Muscle layer of colon (tissue), 2 donors: ENCODE measurements around the gene GEMIN7.
"Not testable (repeated sequence)": the region's sequence is repeated elsewhere in the genome, so short reads cannot be mapped to it uniquely, and the experiment has no call there.

Experiments
- H3K27ac ChIP-seq: one replicate; pipeline ENCODE4 v1.7.0; 2013; ENCODE audit warnings: low read depth, mild to moderate bottlenecking, low read length, moderate library complexity
- H3K27me3 ChIP-seq, 2 donors: one replicate each; pipeline ENCODE4 v1.7.0; 2013; ENCODE audit warnings: low read length in 2 of 2, mild to moderate bottlenecking in 2 of 2; ENCODE audit not compliant: insufficient read depth in 2 of 2, control insufficient read depth in 1 of 2
- H3K36me3 ChIP-seq: one replicate; pipeline ENCODE4 v1.7.0; 2013; ENCODE audit warnings: mild to moderate bottlenecking, low read length; ENCODE audit not compliant: insufficient read depth
- H3K4me1 ChIP-seq: one replicate; pipeline ENCODE4 v1.7.0; 2013; ENCODE audit warnings: mild to moderate bottlenecking, low read length; ENCODE audit not compliant: insufficient read depth
- H3K4me3 ChIP-seq, 2 donors: one replicate each; pipeline ENCODE4 v1.7.0; 2013; ENCODE audit warnings: low read length in 2 of 2, low read depth in 1 of 2, mild to moderate bottlenecking in 1 of 2, moderate library complexity in 1 of 2
- H3K9ac ChIP-seq: one replicate; pipeline ENCODE4 v1.7.0; 2013; ENCODE audit warnings: low read length
- H3K9me3 ChIP-seq: one replicate; pipeline ENCODE4 v1.7.0; 2013; ENCODE audit warnings: mild to moderate bottlenecking, low read length
- donor health status: abdominal sarcoma.
- donor health status: Adenocarcinoma of cecum.

The GEMIN7 gene

DNA sequence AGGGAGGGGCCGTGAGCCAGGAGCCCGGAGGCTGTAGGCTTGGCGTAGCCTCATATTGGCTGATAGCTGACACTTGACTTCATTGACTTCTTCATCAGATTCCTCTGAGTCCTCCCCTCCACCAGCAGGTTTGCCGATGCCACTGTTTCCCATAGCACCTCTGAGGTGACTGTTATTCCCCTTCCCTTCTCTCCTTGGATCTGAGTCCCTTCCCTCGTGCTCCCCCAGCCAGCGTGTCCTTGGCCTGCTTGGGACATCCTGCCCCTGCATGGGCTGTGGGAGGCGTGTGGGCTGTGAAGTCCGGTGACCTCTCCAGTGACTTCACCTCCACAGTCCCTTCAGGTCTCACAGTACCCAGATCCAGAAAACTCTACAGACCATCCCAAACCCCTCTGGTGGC lies 22.7 kb downstream of the GEMIN7 start:
- H3K9me3 ChIP-seq, result no peaks in the 10 kb centered on the region
- no peaks in the 10 kb centered on the region for H3K27me3 ChIP-seq
- peaks cover 27% of the 10 kb centered on the region for H3K4me1 ChIP-seq
- no peak overlapping the region for H3K9ac ChIP-seq
- no peaks in the 10 kb centered on the region for H3K36me3 ChIP-seq
- H3K27ac ChIP-seq, result no peak overlapping the region
- no peak overlapping the region for H3K4me3 ChIP-seq

DNA sequence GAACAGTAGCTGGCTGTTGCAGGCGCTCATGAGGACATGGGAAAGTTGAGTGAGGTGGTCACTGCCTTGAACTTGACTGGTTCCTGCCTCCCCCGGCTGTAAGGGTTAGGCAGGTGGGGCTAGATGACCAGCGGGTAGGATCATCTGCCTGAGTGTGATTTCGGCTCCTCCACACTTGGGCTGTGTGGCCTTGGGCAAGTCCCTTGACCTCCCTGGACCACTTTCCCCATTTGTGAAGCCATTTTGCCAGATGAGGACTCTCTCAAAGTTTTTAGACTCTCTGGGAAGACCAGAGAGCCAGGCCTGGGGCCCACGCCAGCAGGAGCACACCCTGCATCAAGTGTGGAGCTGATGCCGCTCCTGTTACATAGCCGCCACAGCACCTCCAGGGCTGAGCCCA lies 23.4 kb downstream of the GEMIN7 start:
- Histone ChIP-seq H3K9ac (no peak overlapping the region), H3K27ac (no peak overlapping the region), H3K9me3 (no peaks in the 10 kb centered on the region), H3K4me3 (no peak overlapping the region), H3K36me3 (no peaks in the 10 kb centered on the region), H3K27me3 (no peaks in the 10 kb centered on the region), H3K4me1 (peaks cover 20% of the 10 kb centered on the region)

DNA sequence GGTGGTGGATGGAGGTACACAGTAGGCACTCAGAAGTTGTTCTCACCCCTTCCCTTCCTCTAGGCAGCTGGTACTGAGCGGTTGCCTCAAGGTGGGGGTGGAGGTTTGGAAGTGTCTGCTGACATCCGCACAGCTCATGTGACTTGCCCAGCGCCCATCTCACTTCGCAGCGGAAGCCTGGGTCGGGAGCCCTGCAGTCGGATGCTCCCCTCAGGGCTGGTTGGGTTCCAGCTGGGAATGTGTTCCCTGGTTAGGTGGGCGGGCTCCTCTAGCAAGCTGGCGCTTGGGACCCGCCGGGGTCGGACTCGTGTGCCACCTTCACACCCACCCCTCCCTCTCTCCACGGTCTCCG lies 24.1 kb downstream of the GEMIN7 start:
- Histone ChIP-seq H3K9me3 (no peaks in the 10 kb centered on the region), H3K4me1 (peaks cover 15% of the 10 kb centered on the region), H3K4me3 (peak overlapping the region in 1 of 2 donors; percentile 27), H3K27ac (no peak overlapping the region), H3K36me3 (no peaks in the 10 kb centered on the region), H3K27me3 (no peaks in the 10 kb centered on the region), H3K9ac (no peak overlapping the region)

DNA sequence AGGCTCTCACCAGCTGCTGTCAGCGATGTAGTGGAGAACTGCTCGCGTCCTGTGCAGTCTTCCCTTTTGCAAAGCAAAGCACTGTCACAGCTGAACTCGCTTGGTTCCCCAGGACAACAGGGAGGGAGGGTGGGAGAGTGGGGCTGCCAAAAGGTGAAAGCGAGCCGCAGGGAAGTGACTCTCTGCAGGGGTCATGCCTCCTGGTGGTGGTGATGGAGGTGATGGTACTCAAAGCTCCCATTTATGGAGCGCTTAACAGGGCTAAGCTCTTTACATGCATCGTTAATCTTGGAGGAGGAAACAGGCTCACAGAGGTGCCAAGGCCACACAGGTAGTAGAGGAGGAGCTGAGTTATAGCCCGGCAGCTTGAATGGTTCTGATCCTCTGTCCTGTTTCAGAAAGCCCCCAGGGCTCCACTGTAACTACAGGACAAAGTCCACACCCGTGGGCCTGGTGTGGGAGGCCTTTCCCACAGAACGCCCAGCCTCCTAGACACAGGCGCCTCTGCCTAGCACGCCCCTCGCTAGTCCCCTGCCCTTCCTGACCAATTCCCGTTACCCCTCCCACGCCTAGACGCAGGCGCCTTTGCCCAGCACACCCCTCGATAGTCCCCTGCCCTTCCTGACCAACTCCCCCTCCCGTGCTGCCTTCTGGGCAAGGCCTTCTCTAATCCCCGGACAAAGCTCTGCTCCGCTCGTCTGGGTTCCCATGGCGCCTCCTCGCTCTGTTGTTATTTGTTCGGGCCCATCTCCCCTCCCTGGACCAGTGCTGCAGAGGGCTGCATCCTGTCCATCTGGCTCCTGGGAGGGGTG lies 24.7 kb downstream of the GEMIN7 start:
- no peaks in the 10 kb centered on the region for H3K36me3 ChIP-seq
- H3K27ac ChIP-seq, result no peak overlapping the region
- H3K9ac ChIP-seq, result no peak overlapping the region
- peaks cover 9% of the 10 kb centered on the region for H3K4me1 ChIP-seq
- H3K4me3 ChIP-seq, result peak overlapping the region in 1 of 2 donors; percentile 27
- no peaks in the 10 kb centered on the region for H3K27me3 ChIP-seq
- no peaks in the 10 kb centered on the region for H3K9me3 ChIP-seq

DNA sequence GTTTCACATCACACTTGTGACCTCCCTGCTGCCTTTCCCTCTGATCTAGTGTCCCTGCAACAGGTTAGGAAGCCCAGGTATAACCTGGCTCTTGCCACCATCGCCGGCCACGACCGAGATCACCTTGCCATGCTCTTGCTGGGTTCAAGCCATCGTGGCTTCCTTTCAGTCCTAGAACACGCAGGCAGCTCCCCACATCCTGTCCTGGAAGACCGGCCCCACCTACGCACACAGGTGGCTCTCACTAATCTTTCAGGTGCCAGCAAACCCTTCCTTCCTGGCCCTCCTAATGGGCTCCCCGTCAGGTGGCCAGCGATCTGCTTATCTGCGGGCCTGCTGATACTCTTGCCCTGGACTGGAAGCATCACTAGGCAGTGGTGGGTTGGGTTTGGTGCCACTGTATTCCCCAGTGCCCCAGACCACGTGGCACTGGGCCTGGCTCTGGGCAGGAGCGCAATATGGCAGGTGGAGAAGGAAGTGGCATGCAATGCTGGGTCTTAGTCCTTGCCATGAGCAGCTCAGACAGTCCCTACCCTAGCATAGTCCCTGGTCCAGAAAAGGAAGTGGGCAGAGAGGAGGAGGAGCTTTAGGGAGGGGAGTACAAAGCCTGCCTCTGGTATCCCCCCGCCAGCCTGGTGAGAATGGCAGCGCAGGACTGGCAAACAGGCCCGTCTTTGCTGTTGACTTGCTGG lies 25.7 kb downstream of the GEMIN7 start:
- no peaks in the 10 kb centered on the region for H3K27me3 ChIP-seq
- H3K27ac ChIP-seq, result no peak overlapping the region
- no peak overlapping the region for H3K4me3 ChIP-seq
- H3K9ac ChIP-seq, result no peak overlapping the region
- H3K36me3 ChIP-seq, result no peaks in the 10 kb centered on the region
- peaks cover 4% of the 10 kb centered on the region for H3K4me1 ChIP-seq
- no peaks in the 10 kb centered on the region for H3K9me3 ChIP-seq

DNA sequence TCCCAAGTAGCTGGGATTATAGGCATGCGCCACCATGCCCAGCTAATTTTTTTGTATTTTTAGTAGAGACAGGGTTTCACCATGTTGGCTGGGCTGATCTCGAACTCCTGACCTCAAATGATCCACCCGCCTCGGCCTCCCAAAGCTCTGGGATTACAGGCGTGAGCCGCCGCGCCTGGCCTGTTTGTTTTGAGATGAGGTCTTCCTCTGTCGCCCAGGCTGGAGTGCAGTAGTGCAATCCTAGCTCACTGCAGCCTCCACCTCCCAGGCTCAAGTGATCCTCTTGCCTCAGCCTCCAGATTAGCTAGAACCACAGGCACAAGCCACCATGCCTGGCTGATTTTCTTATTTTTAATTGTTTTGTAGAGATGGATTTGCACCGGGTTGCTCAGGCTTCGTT lies 27.3 kb downstream of the GEMIN7 start:
- not testable (repeated sequence) for H3K4me1 ChIP-seq, H3K36me3 ChIP-seq

DNA sequence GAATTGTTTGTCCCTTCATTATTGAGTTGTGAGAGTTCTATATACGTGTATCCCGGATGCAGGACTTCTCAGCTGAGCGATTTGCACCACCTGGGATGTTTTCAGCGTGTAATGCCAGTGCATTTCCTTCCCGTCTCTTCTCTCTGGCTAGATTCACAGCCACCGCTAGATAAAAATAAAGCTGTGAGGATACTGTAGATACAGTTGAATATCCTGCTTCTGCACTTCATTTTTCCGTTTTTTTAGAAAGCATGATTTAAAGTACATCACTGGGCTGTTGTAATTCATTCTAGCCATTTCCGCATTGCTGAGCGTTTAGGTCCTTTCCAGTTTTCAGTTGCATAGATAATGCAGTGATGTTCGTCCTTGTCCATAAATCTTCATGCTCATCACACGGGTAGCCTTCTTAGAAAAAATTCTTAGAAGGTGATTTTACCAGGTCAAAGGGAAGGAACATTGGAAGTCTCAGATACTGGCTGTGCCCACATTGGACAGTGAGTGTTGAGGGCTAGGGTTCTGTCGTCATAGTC lies 28.6 kb downstream of the GEMIN7 start:
- H3K9ac ChIP-seq, result no peak overlapping the region
- no peak overlapping the region for H3K4me3 ChIP-seq
- H3K27ac ChIP-seq, result no peak overlapping the region
- no peaks in the 10 kb centered on the region for H3K27me3 ChIP-seq
- H3K4me1 ChIP-seq, result peaks cover 4% of the 10 kb centered on the region
- no peaks in the 10 kb centered on the region for H3K36me3 ChIP-seq
- no peaks in the 10 kb centered on the region for H3K9me3 ChIP-seq

More for the DNA sequence above, 27.3 kb downstream of the GEMIN7 start:
- H3K9ac ChIP-seq, H3K9me3 ChIP-seq, H3K27me3 ChIP-seq, H3K27ac ChIP-seq, H3K4me3 ChIP-seq: not testable (repeated sequence)

DNA sequence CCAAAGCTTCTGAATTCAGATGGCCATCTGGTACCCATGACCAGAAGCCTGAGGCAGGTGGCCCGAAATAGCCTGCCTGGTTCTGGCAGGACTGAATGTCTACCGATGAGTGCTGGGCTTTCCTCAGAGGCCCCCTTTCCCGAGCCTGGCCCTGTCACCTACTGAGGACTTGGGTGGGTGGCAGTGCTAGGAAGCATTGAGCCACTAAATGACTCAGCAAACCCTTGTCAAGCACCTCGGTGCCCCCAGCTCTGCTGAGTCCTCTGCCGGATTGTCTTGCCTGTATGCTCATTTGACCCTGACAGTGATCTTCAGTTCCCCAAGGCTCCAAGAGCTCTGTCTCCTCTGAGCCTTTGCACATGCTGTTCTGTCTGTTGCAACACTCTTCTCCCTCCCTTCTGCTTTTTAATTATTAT lies 31.8 kb downstream of the GEMIN7 start:
- Histone ChIP-seq H3K4me3 (no peak overlapping the region), H3K4me1 (no peaks in the 10 kb centered on the region), H3K27ac (no peak overlapping the region), H3K9me3 (no peaks in the 10 kb centered on the region), H3K36me3 (no peaks in the 10 kb centered on the region), H3K27me3 (no peaks in the 10 kb centered on the region), H3K9ac (no peak overlapping the region)

DNA sequence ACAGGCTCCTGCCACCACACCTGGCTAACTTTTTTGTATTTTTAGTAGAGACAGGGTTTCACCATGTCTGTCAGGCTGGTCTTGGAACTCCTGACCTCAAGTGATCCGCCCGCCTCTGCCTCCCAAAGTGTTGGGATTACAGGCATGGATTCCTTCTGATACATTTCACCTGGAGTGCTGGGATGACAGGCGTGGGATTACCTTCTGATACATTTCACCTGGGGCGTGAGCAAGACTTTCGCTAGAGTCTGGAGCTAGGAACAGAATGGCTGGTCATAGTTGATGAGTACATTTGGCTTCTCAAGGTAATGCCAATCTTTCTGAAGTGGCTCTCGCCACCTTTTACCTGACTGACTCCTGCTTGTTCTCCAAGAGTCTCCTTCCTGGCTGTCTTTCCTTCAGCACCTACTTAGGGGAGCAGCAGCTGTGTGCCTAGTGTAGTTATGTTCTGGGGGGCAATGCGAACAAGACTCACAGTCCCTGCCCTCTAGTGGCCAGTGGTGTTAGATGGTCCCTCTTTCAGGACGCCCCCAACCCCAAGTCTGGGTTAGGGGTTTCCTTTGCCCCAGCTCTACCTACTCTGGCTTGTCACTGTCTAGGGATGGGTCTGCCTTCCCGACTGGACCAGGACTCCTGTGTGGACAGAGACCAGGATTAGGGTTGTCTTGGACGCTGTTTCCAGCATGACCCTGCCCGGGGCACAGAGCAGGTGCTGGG lies 33.2 kb downstream of the GEMIN7 start:
- Histone ChIP-seq H3K4me1 (peaks cover 8% of the 10 kb centered on the region), H3K27ac (no peak overlapping the region), H3K9ac (no peak overlapping the region)

DNA sequence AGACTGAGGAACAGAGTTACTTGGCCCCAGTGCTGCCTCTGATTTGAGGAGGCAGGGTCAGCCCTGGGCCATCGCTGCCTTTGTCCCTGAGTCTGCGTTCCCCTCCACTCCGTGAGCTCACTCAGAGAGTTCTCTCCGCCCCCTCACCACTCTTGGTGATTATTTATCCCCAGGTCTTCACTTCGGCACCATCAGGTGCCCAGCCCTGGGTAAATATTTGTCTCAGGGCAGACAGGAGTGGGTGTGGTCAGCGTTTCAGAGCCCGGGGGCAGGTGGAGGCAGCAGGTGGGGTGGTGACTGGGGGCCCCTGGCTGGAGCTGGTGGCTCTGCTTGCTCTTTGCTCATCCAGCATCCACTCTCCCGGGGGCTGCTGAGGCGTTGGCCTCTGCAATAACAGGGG lies 34.6 kb downstream of the GEMIN7 start:
- Histone ChIP-seq H3K27me3 (no peaks in the 10 kb centered on the region), H3K27ac (no peak overlapping the region), H3K36me3 (no peaks in the 10 kb centered on the region), H3K9ac (no peak overlapping the region), H3K4me1 (peaks cover 13% of the 10 kb centered on the region), H3K4me3 (no peak overlapping the region), H3K9me3 (no peaks in the 10 kb centered on the region)

More for the DNA sequence above, 33.2 kb downstream of the GEMIN7 start:
- Histone ChIP-seq H3K9me3 (no peaks in the 10 kb centered on the region), H3K36me3 (no peaks in the 10 kb centered on the region), H3K27me3 (no peaks in the 10 kb centered on the region), H3K4me3 (no peak overlapping the region)

DNA sequence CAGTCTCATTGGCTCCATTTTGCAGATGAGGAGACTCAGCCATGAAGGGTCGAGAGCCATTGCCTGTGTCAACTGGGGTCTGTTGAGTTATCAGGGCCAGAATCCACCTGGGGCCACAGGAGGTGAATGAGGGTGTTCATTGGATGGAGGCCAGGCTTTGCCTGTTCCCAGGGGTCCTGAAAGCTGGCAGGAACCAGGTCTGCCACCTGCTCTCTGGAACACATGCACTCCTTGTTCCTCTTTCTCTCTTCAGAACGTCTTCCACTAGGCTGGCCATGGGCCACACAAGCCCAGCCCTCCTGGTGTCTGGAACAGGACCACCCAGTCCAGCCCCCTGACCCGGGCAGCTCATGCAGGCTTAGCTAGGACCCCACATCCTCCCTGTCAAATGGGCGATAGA lies 35.1 kb downstream of the GEMIN7 start:
- Histone ChIP-seq H3K27me3 (no peaks in the 10 kb centered on the region), H3K27ac (no peak overlapping the region)

More for the DNA sequence above, 35.1 kb downstream of the GEMIN7 start:
- Histone ChIP-seq H3K9me3 (no peaks in the 10 kb centered on the region), H3K9ac (no peak overlapping the region), H3K4me3 (no peak overlapping the region), H3K4me1 (peaks cover 13% of the 10 kb centered on the region), H3K36me3 (no peaks in the 10 kb centered on the region)
